Pancreas (tissue), 10 donors: Measurements from ENCODE around the gene TNIP1. TPM values are rescaled to one million over a fixed set of nuclear protein-coding genes. Genes with fewer than 3 reads are reported as not detected.
A peak's percentile ranks its signal among the peaks of the same experiment; 100 is the strongest.

ENCODE experiments used
- ATAC-seq, 4 donors: fragments of 200-7000 bp; cut with Tn5 transposase; one replicate each; pipeline versions ENCODE4 v1.8.0 to v1.9.1; 2020; ENCODE audit warnings: mild to moderate bottlenecking in 4 of 4, moderate library complexity in 4 of 4
- DNase-seq, 6 donors: peaks; one replicate each; pipeline ENCODE4 v3.0.0-alpha.2; 2020
- FAIRE-seq: peaks from 2 replicates; lab custom pipeline; 2012; peaks lifted over from hg19 to GRCh38; lab: Jason Lieb, UNC
- H3K27ac ChIP-seq, 4 donors: fragments of 200-600 bp; sonication (generic); 1 replicate in 3 of 4; 2 replicates in 1 of 4; pipeline versions ENCODE4 v1.5.0 to v1.8.0; 2020
- H3K27me3 ChIP-seq, 4 donors: fragments of 200-600 bp; one replicate each; pipeline ENCODE4 v1.8.0; 2021
- H3K36me3 ChIP-seq, 3 donors: fragments of 200-600 bp; sonication (generic) in 1 of 3; one replicate each; pipeline versions ENCODE4 v1.5.0 to v1.8.0; 2020 to 2021
- H3K4me1 ChIP-seq, 3 donors: fragments of 200-600 bp; one replicate each; pipeline ENCODE4 v1.8.0; 2021
- H3K4me3 ChIP-seq, 4 donors: fragments of 200-600 bp; sonication (generic) in 2 of 4; one replicate each; pipeline versions ENCODE4 v1.5.0 to v1.8.0; 2020 to 2021
- H3K9me3 ChIP-seq, 4 donors: fragments of 200-600 bp; one replicate each; pipeline ENCODE4 v1.8.0; 2021
- CTCF ChIP-seq, 4 donors: fragments of 200-600 bp; sonication (generic) in 3 of 4; IDR thresholded peaks; one replicate each; pipeline versions ENCODE4 v1.5.0 to v1.8.0; 2021; ENCODE audit warnings: antibody characterized with exemption in 4 of 4
- WGBS, 2 donors: extraction: QIAGEN DNeasy Blood & Tissue Kit; methylation state at CpG; one replicate each; pipeline ENCODE4 v1.1.7; 2013; 5-methylcytosine and 5-hydroxymethylcytosine counted together
- intact Hi-C, 3 donors: fragments of 100-400 bp; cut with DNase I; formaldehyde crosslinking; loops; one replicate each; pipeline versions ENCODE4 v1.11.1 to v1.14.2; 2022
- polyA plus RNA-seq, 2 donors: library from polyadenylated mRNA; stranded (reverse); fragments of 200-250 nt; gene quantifications; one replicate each; pipeline ENCODE4 v1.2.3, GENCODE V29; 2013
- total RNA-seq, 6 donors: library from RNA; stranded (reverse); fragmentation: NEBNext Ultra II Directional in 4 of 6; extraction: Animal tissue kit (Norgen Biotek cat#: 25700) in 4 of 6; gene quantifications; one replicate each; pipeline versions ENCODE4 v1.2.1 to v1.2.4, GENCODE V29; 2021 to 2023
- donor health status: healthy with polysubstance abuse.
- donor health status: DM: no; HTN: no; CAD: no; lungs with moderate emphysema.
- donor health status: DM: no; HTN: no; CAD: no.
- donor health status: control.
- donor health status: control.
- donor health status: Bipolar disorder and iron deficiency.
- donor health status: DM: yes; HTN: yes; CAD: no.
- donor health status: DM: no; HTN: no; CAD: no.
- donor health status: DM: no; HTN: no; CAD: no.
- donor health status: DM: yes; HTN: yes; CAD: no.

TNIP1 gene
- total and polyA plus RNA-seq, 8 donors: 36.4 to 118 (median 69.3) TPM

DNA sequence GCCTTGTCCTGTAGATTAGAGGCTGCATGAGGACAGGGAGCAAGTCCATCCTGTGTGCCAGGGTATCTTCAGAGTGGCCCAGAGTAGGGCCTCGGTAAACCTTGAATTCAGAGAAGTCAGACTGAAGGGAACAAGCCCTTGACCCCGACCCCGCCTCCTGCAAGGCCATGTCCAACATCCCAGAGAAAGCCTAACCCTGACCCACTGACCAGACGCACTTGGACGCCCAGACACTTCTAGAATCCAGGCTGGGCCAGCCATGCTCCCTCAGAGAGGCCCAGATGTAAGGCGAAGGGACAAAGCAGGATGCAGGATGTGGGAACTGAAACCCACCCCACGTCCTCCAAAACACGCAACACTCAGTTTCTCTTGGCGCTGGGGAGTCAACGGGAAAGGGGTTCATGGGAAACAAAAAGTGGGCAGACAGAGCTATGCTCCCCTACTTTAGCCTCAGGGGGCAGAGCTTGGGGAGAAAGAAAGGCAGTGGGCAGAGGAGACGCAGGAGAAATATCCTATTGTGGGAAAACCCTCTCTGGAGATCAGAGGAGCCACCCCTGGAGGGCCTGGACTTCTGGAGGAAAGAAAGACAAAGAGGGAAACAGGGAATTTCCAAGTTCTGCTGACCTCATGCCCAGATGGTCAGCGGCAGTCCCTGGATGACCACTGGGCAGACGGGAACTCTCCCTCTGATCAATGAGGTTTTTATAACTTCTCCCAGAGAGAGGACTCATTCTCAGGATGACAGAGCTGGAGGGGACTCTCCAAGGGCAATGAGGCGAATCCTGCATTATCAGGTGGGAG, 13.0 kb downstream of the TNIP1 start:
- peaks cover 0 to 2% (median 0%) of the 10 kb centered on the region in 3 donors for H3K36me3 ChIP-seq

GRCh38 chr5:151066920-151067319, 13.9 kb downstream of the TNIP1 start:
- Histone ChIP-seq H3K9me3 (no peaks in the 10 kb centered on the region), H3K27ac (no peak overlapping the region), H3K4me3 (no peak overlapping the region), H3K27me3 (no peaks in the 10 kb centered on the region), H3K36me3 (peaks cover 0 to 11% (median 0%) of the 10 kb centered on the region in 3 donors), H3K4me1 (peaks cover 9 to 47% (median 15%) of the 10 kb centered on the region in 3 donors)
- intact Hi-C loops: loop anchor here in 1 of 3 donors (10.0 kb wide), 1 partner anchor 48 kb away; no protein-coding TSS in a partner anchor
- no peak for DNase-seq
- WGBS, 2 donors: 82 to 91% methylated on average over 6 of the region's 6 CpGs
- ATAC-seq: no peak
- TF ChIP-seq CTCF (IDR thresholded peaks at IDR 0.05): no peak
- FAIRE-seq: no peak

More for the DNA sequence above, 13.0 kb downstream of the TNIP1 start:
- Histone ChIP-seq H3K27me3 (no peaks in the 10 kb centered on the region), H3K9me3 (no peaks in the 10 kb centered on the region), H3K27ac (peak overlapping the region in 2 of 4 donors; percentile 6 to 50), H3K4me3 (no peak overlapping the region), H3K4me1 (peaks cover 5 to 41% (median 14%) of the 10 kb centered on the region in 3 donors)
- intact Hi-C loops: loop anchor here in 1 of 3 donors (10.0 kb wide), 1 partner anchor 47 kb away; no protein-coding TSS in a partner anchor
- no peak for DNase-seq
- FAIRE-seq: no peak
- no peak for TF ChIP-seq CTCF (IDR thresholded peaks at IDR 0.05)
- ATAC-seq: peak in 1 of 4 donors; percentile 13
- 86 to 91% methylated on average over 14 of the region's 14 CpGs for WGBS, 2 donors

- DNase-seq (no peak), FAIRE-seq (no peak), ATAC-seq (no peak)
- peaks cover 9 to 50% (median 15%) of the 10 kb centered on the region in 3 donors for H3K4me1 ChIP-seq
- WGBS, 2 donors: 82 to 90% methylated on average over 1 of the region's 1 CpG
- no peaks in the 10 kb centered on the region for H3K9me3 ChIP-seq
- no peak overlapping the region for H3K27ac ChIP-seq
- intact Hi-C loops: loop anchor here in 1 of 3 donors (10.0 kb wide), 1 partner anchor 49 kb away; no protein-coding TSS in a partner anchor
- H3K36me3 ChIP-seq: peaks cover 0 to 20% (median 7%) of the 10 kb centered on the region in 3 donors
- TF ChIP-seq CTCF (IDR thresholded peaks at IDR 0.05): no peak
- H3K27me3 ChIP-seq: no peaks in the 10 kb centered on the region
- no peak overlapping the region for H3K4me3 ChIP-seq
Measured at GRCh38 chr5:151065609-151066008, 15.2 kb downstream of the TNIP1 start.

- 96 to 98% methylated on average over 12 of the region's 12 CpGs for WGBS, 2 donors
- Histone ChIP-seq H3K27me3 (no peaks in the 10 kb centered on the region), H3K36me3 (peaks cover 0 to 20% (median 7%) of the 10 kb centered on the region in 3 donors), H3K4me3 (no peak overlapping the region), H3K4me1 (peaks cover 9 to 53% (median 15%) of the 10 kb centered on the region in 3 donors), H3K9me3 (no peaks in the 10 kb centered on the region), H3K27ac (no peak overlapping the region)
- no peak for DNase-seq
- intact Hi-C loops: loop anchor here in 1 of 3 donors (10.0 kb wide), 1 partner anchor 50 kb away; no protein-coding TSS in a partner anchor
- FAIRE-seq: no peak
- no peak for ATAC-seq
- no peak for TF ChIP-seq CTCF (IDR thresholded peaks at IDR 0.05)
Measured at GRCh38 chr5:151064916-151065499, 15.8 kb downstream of the TNIP1 start.
